Neuronal stem cell (in vitro differentiated cells): ENCODE measurements around the gene SPDEF.

Experiments
- DNase-seq: peaks from one replicate; pipeline ENCODE4 v3.0.0-alpha.2; 2013; ENCODE audit warnings: low spot score
- H2AFZ ChIP-seq: one replicate; pipeline ENCODE4 v1.6.1; 2013; ENCODE audit warnings: mild to moderate bottlenecking, low read length, inconsistent platforms
- H2AK5ac ChIP-seq: 2 replicates; pipeline ENCODE4 v1.6.1; 2013; ENCODE audit warnings: low read depth, mild to moderate bottlenecking, inconsistent platforms, low read length, moderate library complexity, mixed read lengths
- H2BK120ac ChIP-seq: 2 replicates; pipeline ENCODE4 v1.6.1; 2013; ENCODE audit warnings: low read depth, mild to moderate bottlenecking, inconsistent platforms, low read length, moderate library complexity, mixed read lengths
- H2BK12ac ChIP-seq: one replicate; pipeline ENCODE4 v1.6.1; 2013; ENCODE audit warnings: low read length, inconsistent platforms
- H2BK15ac ChIP-seq: 2 replicates; pipeline ENCODE4 v1.6.1; 2013; ENCODE audit warnings: mild to moderate bottlenecking, low read length, inconsistent platforms, mixed read lengths
- H2BK5ac ChIP-seq: one replicate; pipeline ENCODE4 v1.6.1; 2013; ENCODE audit warnings: inconsistent platforms, mild to moderate bottlenecking, low read length, moderate library complexity
- H3K14ac ChIP-seq: one replicate; pipeline ENCODE4 v1.6.1; 2013; ENCODE audit warnings: low read length, inconsistent platforms
- H3K18ac ChIP-seq: 2 replicates; pipeline ENCODE4 v1.6.1; 2013; ENCODE audit warnings: low read length, inconsistent platforms
- H3K23ac ChIP-seq: 2 replicates; pipeline ENCODE4 v1.6.1; 2013; ENCODE audit warnings: low read depth, mild to moderate bottlenecking, mixed read lengths, low read length, inconsistent platforms; ENCODE audit not compliant: poor library complexity
- H3K27ac ChIP-seq: replicated peaks from 3 replicates; pipeline ENCODE4 v1.5.1; 2013; ENCODE audit warnings: low read length, inconsistent platforms
- H3K27me3 ChIP-seq, 3 experiments: 2 replicates each; pipeline ENCODE4 v1.6.1; 2013; ENCODE audit warnings: low read length in 3 of 3, mild to moderate bottlenecking in 2 of 3, inconsistent platforms in 1 of 3, low read depth in 1 of 3, mixed read lengths in 1 of 3, moderate library complexity in 1 of 3; ENCODE audit not compliant: control insufficient read depth in 3 of 3, insufficient read depth in 3 of 3
- H3K36me3 ChIP-seq, 2 donors: replicated peaks in 1 of 2; 2 replicates each; pipeline ENCODE4 v1.6.1; 2013; ENCODE audit warnings: low read length in 2 of 2; ENCODE audit not compliant: control insufficient read depth in 2 of 2, insufficient read depth in 2 of 2
- H3K4ac ChIP-seq: 2 replicates; pipeline ENCODE4 v1.6.1; 2013; ENCODE audit warnings: inconsistent platforms, mild to moderate bottlenecking, low read length, moderate library complexity
- H3K4me1 ChIP-seq, 2 donors: 1 replicate in 1 of 2; 2 replicates in 1 of 2; pipeline ENCODE4 v1.6.1; 2013; ENCODE audit warnings: low read length in 2 of 2, low read depth in 1 of 2; ENCODE audit not compliant: control insufficient read depth in 2 of 2, insufficient read depth in 1 of 2
- H3K4me2 ChIP-seq: one replicate; pipeline ENCODE4 v1.6.1; 2013; ENCODE audit warnings: mild to moderate bottlenecking, low read length, inconsistent platforms; ENCODE audit not compliant: insufficient read depth, poor library complexity, severe bottlenecking
- H3K4me3 ChIP-seq, 2 donors: 2 replicates each; pipeline ENCODE4 v1.5.1; 2013; ENCODE audit warnings: low read length in 2 of 2, mild to moderate bottlenecking in 2 of 2, inconsistent platforms in 1 of 2, moderate library complexity in 1 of 2
- H3K79me1 ChIP-seq: one replicate; pipeline ENCODE4 v1.6.1; 2013; ENCODE audit warnings: low read depth, mild to moderate bottlenecking, inconsistent platforms, low read length, moderate library complexity
- H3K9ac ChIP-seq: one replicate; pipeline ENCODE4 v1.6.1; 2013; ENCODE audit warnings: mild to moderate bottlenecking, low read depth, low read length, inconsistent platforms; ENCODE audit not compliant: poor library complexity
- H3K9me3 ChIP-seq, 2 donors: replicated peaks in 1 of 2; 2 replicates each; pipeline versions ENCODE3 to v1.6.1; 2013; ENCODE audit warnings: low read length in 2 of 2, mild to moderate bottlenecking in 2 of 2, inconsistent platforms in 1 of 2, low read depth in 1 of 2, mixed read lengths in 1 of 2, moderate library complexity in 1 of 2; ENCODE audit not compliant: control insufficient read depth in 2 of 2, insufficient read depth in 1 of 2
- H4K8ac ChIP-seq: one replicate; pipeline ENCODE4 v1.6.1; 2013; ENCODE audit warnings: low read depth, mild to moderate bottlenecking, inconsistent platforms, low read length, moderate library complexity
- H4K91ac ChIP-seq: one replicate; pipeline ENCODE4 v1.6.1; 2013; ENCODE audit warnings: low read length, low read depth, mild to moderate bottlenecking, inconsistent platforms; ENCODE audit not compliant: poor library complexity
- WGBS, 2 donors: extraction: QIAGEN DNeasy Blood & Tissue Kit; methylation state at CpG; one replicate each; pipeline ENCODE4 v1.1.7; 2013; ENCODE audit warnings: missing lambda C conversion rate in 2 of 2, mixed read lengths in 1 of 2; ENCODE audit not compliant: insufficient read length in 2 of 2, insufficient replicate concordance in 1 of 2; ENCODE audit errors: extremely low coverage in 2 of 2; 5-methylcytosine and 5-hydroxymethylcytosine counted together

SPDEF gene

DNA sequence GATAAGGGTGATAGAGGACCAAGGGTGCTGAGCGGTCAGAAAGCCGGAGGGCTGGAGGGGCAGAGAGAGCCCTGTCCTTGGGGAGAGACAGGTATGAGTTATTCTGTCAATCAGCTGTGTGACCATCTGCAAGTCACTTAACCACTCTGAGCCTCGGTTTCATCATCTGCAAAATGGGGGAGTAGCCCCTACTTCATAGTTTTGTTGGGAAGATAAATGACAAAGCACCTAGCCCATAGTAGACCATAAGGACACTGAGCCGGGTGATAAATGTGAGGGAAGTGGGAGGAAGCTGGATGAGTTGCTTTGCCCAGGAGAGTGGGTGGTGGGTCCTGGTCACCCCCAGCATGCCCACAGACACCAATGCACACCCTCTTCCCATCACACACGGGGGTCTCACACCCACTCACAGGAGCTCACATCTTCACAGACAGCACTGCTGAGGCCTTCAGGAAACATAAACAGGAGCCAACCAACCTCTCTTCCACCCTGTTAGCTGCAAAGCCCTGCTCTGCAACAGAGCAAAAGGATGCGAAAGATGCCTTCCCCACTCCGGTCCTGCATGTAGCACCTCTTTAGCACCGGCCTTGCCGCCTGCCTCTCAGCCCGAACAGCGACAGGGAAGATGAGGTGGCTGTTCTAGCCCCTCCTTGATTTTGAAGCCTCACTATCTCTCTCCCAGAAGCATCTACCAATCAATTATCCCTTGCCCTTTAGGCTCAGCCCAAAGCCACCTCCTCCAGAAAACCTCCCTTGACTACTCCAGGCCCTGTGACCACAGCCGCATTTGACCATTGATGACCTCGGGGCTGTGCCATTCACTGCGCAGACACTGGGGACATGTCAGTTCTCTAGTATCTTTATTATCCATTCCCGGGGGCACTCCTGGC lies 18.9 kb downstream of the SPDEF start:
- no CpG with 5 or more reads among the region's 15 CpGs for WGBS, 2 donors
- no peak overlapping the region for H3K14ac ChIP-seq
- H3K9me3 ChIP-seq, result no peaks in the 10 kb centered on the region
- H3K4me1 ChIP-seq, result no peaks in the 10 kb centered on the region
- H3K4ac ChIP-seq, result no peak overlapping the region
- H3K36me3 ChIP-seq, result no peaks in the 10 kb centered on the region
- no peak for DNase-seq
- no peak overlapping the region for H4K8ac ChIP-seq
- H3K4me2 ChIP-seq, result no peak overlapping the region
- H3K4me3 ChIP-seq, result no peak overlapping the region
- no peak overlapping the region for H3K9ac ChIP-seq
- H2BK5ac ChIP-seq, result no peak overlapping the region
- no peak overlapping the region for H2AFZ ChIP-seq
- no peak overlapping the region for H3K23ac ChIP-seq
- peaks cover 0 to 72% (median 0%) of the 10 kb centered on the region in 3 experiments for H3K27me3 ChIP-seq
- H2BK12ac ChIP-seq, result no peak overlapping the region
- H2AK5ac ChIP-seq, result no peak overlapping the region
- H2BK15ac ChIP-seq, result no peak overlapping the region
- peaks cover 2% of the 10 kb centered on the region for H3K79me1 ChIP-seq
- H3K27ac ChIP-seq, result no peak overlapping the region
- H2BK120ac ChIP-seq, result no peak overlapping the region
- H3K18ac ChIP-seq, result no peak overlapping the region
- H4K91ac ChIP-seq, result no peak overlapping the region

DNA sequence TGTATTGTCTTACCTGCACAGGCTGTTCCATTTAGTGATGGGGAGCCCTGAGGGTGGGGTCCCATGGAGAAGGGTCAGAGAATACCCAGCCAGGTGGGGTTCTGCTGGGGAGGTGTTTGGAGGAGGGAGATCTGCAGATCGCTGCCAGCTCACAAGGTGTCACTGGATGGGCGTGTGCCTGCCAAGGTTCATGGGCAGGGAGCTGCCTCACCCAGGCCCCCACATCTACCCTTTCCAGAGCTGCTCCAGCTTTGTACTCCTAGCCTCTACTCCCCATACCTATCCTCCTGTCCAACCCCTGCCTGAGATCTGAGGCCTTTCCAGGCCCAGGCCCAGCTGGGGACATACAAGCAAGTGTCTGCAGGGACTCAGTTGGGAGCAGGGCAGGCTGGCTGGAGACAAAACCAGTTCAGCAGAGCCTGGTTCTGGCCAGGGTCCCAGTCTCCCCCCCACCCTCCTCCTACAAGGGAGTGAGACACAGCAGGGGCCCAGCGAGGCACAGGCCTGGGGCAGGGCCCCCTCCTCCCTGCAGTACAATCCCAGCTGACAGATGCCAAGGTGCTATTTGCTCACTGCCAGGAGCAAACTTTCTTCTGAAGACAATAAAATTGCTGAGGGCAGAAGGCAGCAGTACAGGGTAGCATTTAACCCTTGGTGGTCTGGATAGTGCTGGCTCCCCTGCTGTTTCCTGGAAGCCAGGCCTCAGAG lies 19.7 kb downstream of the SPDEF start:
- Histone ChIP-seq H3K79me1 (peaks cover 2% of the 10 kb centered on the region), H2AFZ (no peak overlapping the region), H3K4me2 (no peak overlapping the region), H3K9ac (no peak overlapping the region), H3K36me3 (no peaks in the 10 kb centered on the region), H2BK5ac (no peak overlapping the region), H3K4ac (no peak overlapping the region), H4K8ac (no peak overlapping the region), H4K91ac (no peak overlapping the region), H3K27me3 (peaks cover 0 to 64% (median 0%) of the 10 kb centered on the region in 3 experiments), H3K4me3 (no peak overlapping the region), H2BK12ac (no peak overlapping the region), H2BK120ac (no peak overlapping the region), H3K9me3 (no peaks in the 10 kb centered on the region), H3K4me1 (no peaks in the 10 kb centered on the region), H3K23ac (no peak overlapping the region), H2BK15ac (no peak overlapping the region), H3K18ac (no peak overlapping the region), H3K14ac (no peak overlapping the region), H3K27ac (no peak overlapping the region), H2AK5ac (no peak overlapping the region)
- WGBS, 2 donors, result no CpG with 5 or more reads among the region's 3 CpGs
- DNase-seq, result no peak

DNA sequence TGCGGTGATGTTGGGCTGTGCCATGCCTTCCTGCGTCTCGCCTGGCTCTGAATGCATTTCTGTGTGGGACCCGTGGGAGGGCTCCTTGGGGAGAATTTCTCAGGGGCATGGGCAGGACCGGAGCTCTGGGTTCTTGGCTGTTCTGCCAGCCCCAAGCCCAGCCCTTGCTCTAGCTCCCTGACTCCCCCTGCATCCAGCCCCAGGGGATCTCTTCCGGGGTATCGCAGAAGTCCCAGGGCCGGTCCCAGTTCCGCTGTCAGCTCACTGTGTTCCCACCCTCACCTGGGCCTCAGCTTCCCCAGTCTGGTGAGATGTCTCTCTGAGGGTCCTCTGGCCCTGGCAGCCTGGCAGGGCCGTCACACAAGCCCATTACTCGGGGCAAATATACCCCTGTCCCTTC lies 20.5 kb downstream of the SPDEF start:
- DNase-seq, result no peak
- no peaks in the 10 kb centered on the region for H3K36me3 ChIP-seq
- no peak overlapping the region for H3K4me3 ChIP-seq
- no peak overlapping the region for H3K27ac ChIP-seq
- no peak overlapping the region for H2AFZ ChIP-seq
- H3K4me2 ChIP-seq, result no peak overlapping the region
- no peak overlapping the region for H3K18ac ChIP-seq
- H3K9ac ChIP-seq, result no peak overlapping the region
- no peak overlapping the region for H3K14ac ChIP-seq
- H2BK120ac ChIP-seq, result no peak overlapping the region
- H2AK5ac ChIP-seq, result peak overlapping the region; percentile 68
- H3K23ac ChIP-seq, result no peak overlapping the region
- peak overlapping the region; percentile 32 for H2BK15ac ChIP-seq
- no peak overlapping the region for H4K91ac ChIP-seq
- peaks cover 2% of the 10 kb centered on the region for H3K79me1 ChIP-seq
- no peaks in the 10 kb centered on the region for H3K9me3 ChIP-seq
- no peak overlapping the region for H3K4ac ChIP-seq
- no peaks in the 10 kb centered on the region for H3K4me1 ChIP-seq
- no CpG with 5 or more reads among the region's 11 CpGs for WGBS, 2 donors
- peak overlapping the region; percentile 79 for H2BK5ac ChIP-seq
- no peak overlapping the region for H2BK12ac ChIP-seq
- no peak overlapping the region for H4K8ac ChIP-seq
- H3K27me3 ChIP-seq, result peaks cover 0 to 57% (median 0%) of the 10 kb centered on the region in 3 experiments

DNA sequence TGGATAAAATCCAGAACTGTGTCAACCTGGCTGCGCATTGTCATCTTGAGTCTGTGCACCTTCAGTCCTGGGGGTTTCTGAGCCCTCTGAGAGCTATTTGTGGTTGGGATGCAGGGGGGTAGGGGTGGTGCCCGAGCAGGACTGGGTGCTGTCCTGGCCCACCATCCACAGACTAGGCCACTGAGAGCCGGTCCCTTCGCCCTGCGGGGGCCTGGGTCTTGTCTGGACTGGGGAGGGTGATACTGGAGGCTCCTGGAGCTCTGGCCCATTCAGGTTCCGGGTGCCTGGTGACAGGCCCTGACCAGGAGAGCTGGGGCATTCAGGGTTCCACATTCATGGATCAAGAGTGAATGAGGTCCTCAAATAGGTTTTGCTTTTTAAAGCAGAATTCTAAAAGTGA lies 20.9 kb downstream of the SPDEF start:
- Histone ChIP-seq H2BK15ac (peak overlapping the region; percentile 32), H2BK120ac (no peak overlapping the region), H3K9me3 (no peaks in the 10 kb centered on the region), H2AFZ (no peak overlapping the region), H3K14ac (no peak overlapping the region), H3K4me3 (no peak overlapping the region), H3K9ac (no peak overlapping the region), H3K4ac (no peak overlapping the region), H3K27ac (no peak overlapping the region), H3K79me1 (peaks cover 2% of the 10 kb centered on the region), H3K4me2 (no peak overlapping the region), H2BK12ac (no peak overlapping the region), H2BK5ac (peak overlapping the region; percentile 79), H3K27me3 (peaks cover 0 to 57% (median 0%) of the 10 kb centered on the region in 3 experiments), H4K8ac (no peak overlapping the region), H3K23ac (no peak overlapping the region), H3K36me3 (no peaks in the 10 kb centered on the region), H4K91ac (no peak overlapping the region), H3K4me1 (no peaks in the 10 kb centered on the region), H2AK5ac (peak overlapping the region; percentile 68), H3K18ac (peak overlapping the region; percentile 19)
- no peak for DNase-seq
- WGBS, 2 donors, result no CpG with 5 or more reads among the region's 6 CpGs
